MM.1S (cell line): ENCODE data around the gene SEL1L.

Experiments used
- DNase-seq: peaks from one replicate; pipeline ENCODE4 v3.0.0-alpha.2; 2015
- H2AFZ ChIP-seq: fragments of 300-600 bp; sonication (generic); 2 replicates; pipeline ENCODE4 v1.6.0; 2016; ENCODE audit warnings: antibody characterized with exemption, low read length
- H3F3A ChIP-seq: fragments of 300-600 bp; sonication (generic); 2 replicates; pipeline ENCODE4 v1.6.1; 2016; ENCODE audit warnings: mild to moderate bottlenecking, antibody characterized with exemption, low read length, moderate library complexity, mixed read lengths; ENCODE audit not compliant: insufficient read depth
- H3K27ac ChIP-seq: fragments of 300-600 bp; sonication (generic); 2 replicates; pipeline ENCODE4 v1.5.1; 2016; ENCODE audit warnings: mild to moderate bottlenecking, low read length
- H3K27me3 ChIP-seq: fragments of 300-600 bp; sonication (generic); replicated peaks from 2 replicates; pipeline ENCODE4 v1.6.0; 2016; ENCODE audit warnings: low read length; ENCODE audit not compliant: insufficient read depth
- H3K36me3 ChIP-seq: fragments of 300-600 bp; sonication (generic); replicated peaks from 2 replicates; pipeline ENCODE4 v1.6.1; 2016; ENCODE audit warnings: mild to moderate bottlenecking, low read length, mixed read lengths; ENCODE audit not compliant: insufficient read depth
- H3K4me1 ChIP-seq: fragments of 300-600 bp; sonication (generic); 2 replicates; pipeline ENCODE4 v1.6.1; 2016; ENCODE audit warnings: low read length, mixed read lengths
- H3K4me2 ChIP-seq: fragments of 300-600 bp; sonication (generic); 2 replicates; pipeline ENCODE4 v1.6.0; 2016; ENCODE audit warnings: low read depth, low read length
- H3K4me3 ChIP-seq: fragments of 300-600 bp; sonication (generic); 2 replicates; pipeline ENCODE4 v1.5.1; 2016; ENCODE audit warnings: low read length, mixed read lengths
- H3K79me2 ChIP-seq: fragments of 300-600 bp; sonication (generic); 2 replicates; pipeline ENCODE4 v1.6.1; 2016; ENCODE audit warnings: mixed run types, low read length, mixed read lengths
- H3K9ac ChIP-seq: fragments of 300-600 bp; sonication (generic); 2 replicates; pipeline ENCODE4 v1.6.1; 2016; ENCODE audit warnings: low read length, mixed read lengths
- H3K9me2 ChIP-seq: fragments of 300-600 bp; sonication (generic); replicated peaks from 2 replicates; pipeline ENCODE4 v1.6.1; 2016; ENCODE audit warnings: mild to moderate bottlenecking, low read length, mixed read lengths; ENCODE audit not compliant: insufficient read depth
- H3K9me3 ChIP-seq: fragments of 300-600 bp; sonication (generic); replicated peaks from 2 replicates; pipeline ENCODE4 v1.6.1; 2016; ENCODE audit warnings: mild to moderate bottlenecking, low read length, mixed read lengths; ENCODE audit not compliant: insufficient read depth
- H4K20me1 ChIP-seq: fragments of 300-600 bp; sonication (generic); 2 replicates; pipeline ENCODE4 v1.6.1; 2016; ENCODE audit warnings: mild to moderate bottlenecking, low read length, moderate library complexity, mixed read lengths; ENCODE audit not compliant: insufficient read depth
- CTCF ChIP-seq: fragments of 300-600 bp; sonication (generic); IDR thresholded peaks from 2 replicates; pipeline ENCODE4 v1.5.1; 2016; ENCODE audit warnings: antibody characterized with exemption, low read length, mixed read lengths
- EZH2 ChIP-seq: fragments of 300-600 bp; sonication (generic); optimal IDR thresholded peaks from 2 replicates; pipeline ENCODE3; 2017; ENCODE audit warnings: low read depth, mild to moderate bottlenecking, antibody characterized with exemption, low read length, mixed read lengths
- EZH2phosphoT487 ChIP-seq: fragments of 300-600 bp; sonication (generic); IDR thresholded peaks from 2 replicates; pipeline ENCODE4 v1.6.1; 2018; ENCODE audit warnings: antibody characterized with exemption, low read length

The SEL1L gene

GRCh38 chr14:81446279-81447007, 87.2 kb downstream of the SEL1L start:
- no peaks in the 10 kb centered on the region for H3F3A ChIP-seq
- no peaks in the 10 kb centered on the region for H3K4me1 ChIP-seq
- no peak for DNase-seq
- TF ChIP-seq EZH2phosphoT487 (no peak), EZH2 (no peak), CTCF (no peak)
- no peak overlapping the region for H3K27ac ChIP-seq
- no peaks in the 10 kb centered on the region for H3K36me3 ChIP-seq
- no peak overlapping the region for H3K4me2 ChIP-seq
- H2AFZ ChIP-seq = no peak overlapping the region
- no peaks in the 10 kb centered on the region for H4K20me1 ChIP-seq
- H3K4me3 ChIP-seq = no peak overlapping the region
- H3K9me3 ChIP-seq = no peaks in the 10 kb centered on the region
- no peaks in the 10 kb centered on the region for H3K27me3 ChIP-seq
- no peaks in the 10 kb centered on the region for H3K9me2 ChIP-seq
- H3K79me2 ChIP-seq = no peaks in the 10 kb centered on the region
- no peak overlapping the region for H3K9ac ChIP-seq

- Histone ChIP-seq H3K79me2 (no peaks in the 10 kb centered on the region), H3K9me2 (no peaks in the 10 kb centered on the region), H3K9ac (no peak overlapping the region), H3K27me3 (no peaks in the 10 kb centered on the region), H3K4me2 (no peak overlapping the region), H3F3A (no peaks in the 10 kb centered on the region), H2AFZ (no peak overlapping the region), H3K9me3 (no peaks in the 10 kb centered on the region), H3K4me3 (no peak overlapping the region), H3K27ac (no peak overlapping the region), H3K36me3 (no peaks in the 10 kb centered on the region), H4K20me1 (no peaks in the 10 kb centered on the region), H3K4me1 (0 out of 2 replicates have a peak, but pooled peaks cover 2% of the 10 kb centered on the region)
- no peak for DNase-seq
- TF ChIP-seq EZH2phosphoT487 (no peak), EZH2 (no peak), CTCF (no peak)
Measured at GRCh38 chr14:81441626-81442134, 92.0 kb downstream of the SEL1L start.

GRCh38 chr14:81440041-81440440, 93.6 kb downstream of the SEL1L start:
- no peaks in the 10 kb centered on the region for H4K20me1 ChIP-seq
- no peak overlapping the region for H2AFZ ChIP-seq
- no peaks in the 10 kb centered on the region for H3K36me3 ChIP-seq
- H3K27ac ChIP-seq = no peak overlapping the region
- 0 out of 2 replicates have a peak, but pooled peaks cover 3% of the 10 kb centered on the region for H3K4me1 ChIP-seq
- no peaks in the 10 kb centered on the region for H3K9me3 ChIP-seq
- no peak for DNase-seq
- H3F3A ChIP-seq = no peaks in the 10 kb centered on the region
- no peaks in the 10 kb centered on the region for H3K27me3 ChIP-seq
- H3K9ac ChIP-seq = no peak overlapping the region
- no peak overlapping the region for H3K4me3 ChIP-seq
- H3K4me2 ChIP-seq = no peak overlapping the region
- TF ChIP-seq EZH2 = no peak
- TF ChIP-seq CTCF = no peak
- TF ChIP-seq EZH2phosphoT487 = no peak
- H3K79me2 ChIP-seq = peaks cover 3% of the 10 kb centered on the region; the same call in 1 of the 2 replicates
- H3K9me2 ChIP-seq = no peaks in the 10 kb centered on the region
